K562 (cell line): ENCODE measurements around the gene RPRD1B. TPM values are rescaled to one million over a fixed set of nuclear protein-coding genes. Genes with fewer than 3 reads are reported as not detected.

ENCODE experiments used
- CBX8 ChIP-seq: fragments of 200-600 bp; sonication (generic); IDR thresholded peaks from 2 replicates; pipeline ENCODE4 v1.6.1; 2012; ENCODE audit warnings: borderline replicate concordance, mixed run types, low read depth, mild to moderate bottlenecking, moderate library complexity, mixed read lengths, low read length, control low read depth, inconsistent platforms; ENCODE audit not compliant: poor library complexity, severe bottlenecking; ENCODE audit errors: extremely low read depth
- FOXJ3 ChIP-seq: sonication (generic); formaldehyde crosslinking; IDR thresholded peaks from 2 replicates; pipeline ENCODE4 v1.4.0; 2020; ENCODE audit warnings: mild to moderate bottlenecking, missing genetic modification reagents
- JUND ChIP-seq, 2 experiments: IDR thresholded peaks; 2 replicates in 1 of 2; 3 replicates in 1 of 2; pipeline ENCODE4 v1.6.1; 2011; ENCODE audit warnings: borderline replicate concordance in 2 of 2, low read depth in 2 of 2, low read length in 2 of 2, improper control_type of control experiment in 1 of 2, missing biosample characterization in 1 of 2, missing genetic modification characterization in 1 of 2, missing genetic modification reagents in 1 of 2
- POLR3G ChIP-seq: IDR thresholded peaks from 2 replicates; pipeline ENCODE4 v1.6.1; 2011; ENCODE audit not compliant: insufficient read length, insufficient replicate concordance; ENCODE audit errors: extremely low read depth
- ZNF146 ChIP-seq: IDR thresholded peaks from one replicate; pipeline ENCODE4 v1.6.1; 2018; ENCODE audit warnings: missing compliant biosample characterization; ENCODE audit not compliant: unreplicated experiment
- ZNF23 ChIP-seq: fragments of 250-450 bp; sonication (Bioruptor Pico); IDR thresholded peaks from 2 replicates; pipeline ENCODE4 v1.4.0; 2020; ENCODE audit warnings: mild to moderate bottlenecking
- polyA plus RNA-seq, 8 experiments: library from polyadenylated mRNA; depleted of rRNA in 4 of 8; stranded (reverse) in 5 of 8; unstranded in 3 of 8; fragments of >200 nt; fragmentation: Nextera tagmentation in 2 of 8; fragmentation: Illumina TruSeq in 1 of 8; extraction: Ambion mirVana in 2 of 8; extraction: Trizol in 1 of 8; gene quantifications; 2 replicates each; pipeline versions ENCODE4 v1.2.1 to v1.2.3, GENCODE V29; 2011 to 2014; ENCODE audit warnings: inconsistent platforms in 1 of 8, missing spikeins in 1 of 8
- total RNA-seq, 7 experiments: library from RNA; depleted of rRNA in 6 of 7; stranded (reverse); fragments of >200 nt in 6 of 7; fragmentation: Illumina TruSeq in 2 of 7; extraction: Trizol in 2 of 7; gene quantifications; 2 replicates each; pipeline versions ENCODE4 v1.2.1 to v1.2.3, GENCODE V29; 2011 to 2021; ENCODE audit warnings: low replicate concordance in 1 of 7
- TF ChIP-seq, protein P1 (sequence below): fragments of 250-450 bp; sonication (Bioruptor Pico); IDR thresholded peaks from 2 replicates; pipeline ENCODE4 v1.5.1; 2021; ENCODE audit warnings: mild to moderate bottlenecking
- TF ChIP-seq, protein P2 (sequence below), 2 experiments: fragments of 450-650 bp; IDR thresholded peaks; 2 replicates each; pipeline ENCODE4 v1.6.1; 2016; ENCODE audit warnings: mild to moderate bottlenecking in 2 of 2, borderline replicate concordance in 1 of 2, low read depth in 1 of 2, moderate library complexity in 1 of 2
- TF ChIP-seq, protein P3 (sequence below): sonication (generic); formaldehyde crosslinking; IDR thresholded peaks from 2 replicates; pipeline ENCODE4 v1.8.0; 2022; ENCODE audit warnings: missing genetic modification reagents, mild to moderate bottlenecking, moderate library complexity, borderline replicate concordance
- TF ChIP-seq, protein P4 (sequence below): sonication (generic); formaldehyde crosslinking; IDR thresholded peaks from 2 replicates; pipeline ENCODE4 v1.8.0; 2022; ENCODE audit warnings: mild to moderate bottlenecking, missing genetic modification reagents, borderline replicate concordance
- TF ChIP-seq, protein P5 (sequence below): fragments of 450-650 bp; formaldehyde crosslinking; IDR thresholded peaks from 2 replicates; pipeline ENCODE4 v1.4.0; 2020; ENCODE audit warnings: mild to moderate bottlenecking

Gene RPRD1B
- total and polyA plus RNA-seq, 9 of the 15 experiments (the other 6 are each of a cell fraction or from before 2014, with no cell fraction given): 5.5 to 43.0 (median 24.4) TPM

DNA sequence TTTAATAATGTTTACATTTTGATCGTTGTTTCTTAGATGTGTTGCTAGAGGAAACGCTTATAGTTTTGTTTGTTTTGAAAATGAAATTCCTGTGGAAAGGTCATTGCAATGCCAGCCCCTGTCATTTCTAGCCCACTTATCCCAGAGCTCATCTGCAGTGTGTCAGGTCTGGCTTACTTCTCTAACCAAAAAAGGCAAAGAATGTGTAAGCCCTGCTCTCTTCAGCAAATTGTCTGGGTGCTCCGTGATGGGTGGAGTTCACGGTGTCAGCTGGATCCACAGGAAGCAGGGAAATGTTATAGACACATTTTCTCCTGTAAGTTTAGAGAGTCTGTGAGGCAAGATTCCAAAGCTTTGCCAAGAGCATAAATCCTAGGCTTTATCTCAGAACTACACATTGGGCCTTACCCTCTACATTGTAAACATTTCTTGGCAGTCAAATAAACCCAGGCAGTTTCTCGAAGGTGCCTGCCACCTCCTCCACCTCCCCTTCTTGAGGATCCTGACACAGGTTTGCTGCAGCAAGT lies 50.9 kb downstream of the RPRD1B start (continued):
- TF ChIP-seq CBX8 (no peak), ZNF23 (no peak), ZNF146 (CRISPR knock-in tag) (no peak), POLR3G (no peak), FOXJ3 (CRISPR knock-in tag) (no peak), JUND (IDR thresholded peaks at IDR 0.05; ENCODE audit: borderline replicate concordance, low read depth, low read length) (no peak), JUND (tag; IDR thresholded peaks at IDR 0.05; ENCODE audit: borderline replicate concordance, low read depth, low read length) (peak; percentile 25; the same call in 1 of the 3 replicates)
- TF ChIP-seq, protein P1, sequence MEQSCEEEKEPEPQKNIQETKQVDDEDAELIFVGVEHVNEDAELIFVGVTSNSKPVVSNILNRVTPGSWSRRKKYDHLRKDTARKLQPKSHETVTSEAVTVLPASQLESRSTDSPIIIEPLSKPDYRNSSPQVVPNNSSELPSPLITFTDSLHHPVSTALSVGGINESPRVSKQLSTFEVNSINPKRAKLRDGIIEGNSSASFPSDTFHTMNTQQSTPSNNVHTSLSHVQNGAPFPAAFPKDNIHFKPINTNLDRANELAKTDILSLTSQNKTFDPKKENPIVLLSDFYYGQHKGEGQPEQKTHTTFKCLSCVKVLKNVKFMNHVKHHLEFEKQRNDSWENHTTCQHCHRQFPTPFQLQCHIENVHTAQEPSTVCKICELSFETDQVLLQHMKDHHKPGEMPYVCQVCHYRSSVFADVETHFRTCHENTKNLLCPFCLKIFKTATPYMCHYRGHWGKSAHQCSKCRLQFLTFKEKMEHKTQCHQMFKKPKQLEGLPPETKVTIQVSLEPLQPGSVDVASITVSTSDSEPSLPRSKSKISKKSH (CRISPR knock-in tag): no peak
- TF ChIP-seq, protein P2, sequence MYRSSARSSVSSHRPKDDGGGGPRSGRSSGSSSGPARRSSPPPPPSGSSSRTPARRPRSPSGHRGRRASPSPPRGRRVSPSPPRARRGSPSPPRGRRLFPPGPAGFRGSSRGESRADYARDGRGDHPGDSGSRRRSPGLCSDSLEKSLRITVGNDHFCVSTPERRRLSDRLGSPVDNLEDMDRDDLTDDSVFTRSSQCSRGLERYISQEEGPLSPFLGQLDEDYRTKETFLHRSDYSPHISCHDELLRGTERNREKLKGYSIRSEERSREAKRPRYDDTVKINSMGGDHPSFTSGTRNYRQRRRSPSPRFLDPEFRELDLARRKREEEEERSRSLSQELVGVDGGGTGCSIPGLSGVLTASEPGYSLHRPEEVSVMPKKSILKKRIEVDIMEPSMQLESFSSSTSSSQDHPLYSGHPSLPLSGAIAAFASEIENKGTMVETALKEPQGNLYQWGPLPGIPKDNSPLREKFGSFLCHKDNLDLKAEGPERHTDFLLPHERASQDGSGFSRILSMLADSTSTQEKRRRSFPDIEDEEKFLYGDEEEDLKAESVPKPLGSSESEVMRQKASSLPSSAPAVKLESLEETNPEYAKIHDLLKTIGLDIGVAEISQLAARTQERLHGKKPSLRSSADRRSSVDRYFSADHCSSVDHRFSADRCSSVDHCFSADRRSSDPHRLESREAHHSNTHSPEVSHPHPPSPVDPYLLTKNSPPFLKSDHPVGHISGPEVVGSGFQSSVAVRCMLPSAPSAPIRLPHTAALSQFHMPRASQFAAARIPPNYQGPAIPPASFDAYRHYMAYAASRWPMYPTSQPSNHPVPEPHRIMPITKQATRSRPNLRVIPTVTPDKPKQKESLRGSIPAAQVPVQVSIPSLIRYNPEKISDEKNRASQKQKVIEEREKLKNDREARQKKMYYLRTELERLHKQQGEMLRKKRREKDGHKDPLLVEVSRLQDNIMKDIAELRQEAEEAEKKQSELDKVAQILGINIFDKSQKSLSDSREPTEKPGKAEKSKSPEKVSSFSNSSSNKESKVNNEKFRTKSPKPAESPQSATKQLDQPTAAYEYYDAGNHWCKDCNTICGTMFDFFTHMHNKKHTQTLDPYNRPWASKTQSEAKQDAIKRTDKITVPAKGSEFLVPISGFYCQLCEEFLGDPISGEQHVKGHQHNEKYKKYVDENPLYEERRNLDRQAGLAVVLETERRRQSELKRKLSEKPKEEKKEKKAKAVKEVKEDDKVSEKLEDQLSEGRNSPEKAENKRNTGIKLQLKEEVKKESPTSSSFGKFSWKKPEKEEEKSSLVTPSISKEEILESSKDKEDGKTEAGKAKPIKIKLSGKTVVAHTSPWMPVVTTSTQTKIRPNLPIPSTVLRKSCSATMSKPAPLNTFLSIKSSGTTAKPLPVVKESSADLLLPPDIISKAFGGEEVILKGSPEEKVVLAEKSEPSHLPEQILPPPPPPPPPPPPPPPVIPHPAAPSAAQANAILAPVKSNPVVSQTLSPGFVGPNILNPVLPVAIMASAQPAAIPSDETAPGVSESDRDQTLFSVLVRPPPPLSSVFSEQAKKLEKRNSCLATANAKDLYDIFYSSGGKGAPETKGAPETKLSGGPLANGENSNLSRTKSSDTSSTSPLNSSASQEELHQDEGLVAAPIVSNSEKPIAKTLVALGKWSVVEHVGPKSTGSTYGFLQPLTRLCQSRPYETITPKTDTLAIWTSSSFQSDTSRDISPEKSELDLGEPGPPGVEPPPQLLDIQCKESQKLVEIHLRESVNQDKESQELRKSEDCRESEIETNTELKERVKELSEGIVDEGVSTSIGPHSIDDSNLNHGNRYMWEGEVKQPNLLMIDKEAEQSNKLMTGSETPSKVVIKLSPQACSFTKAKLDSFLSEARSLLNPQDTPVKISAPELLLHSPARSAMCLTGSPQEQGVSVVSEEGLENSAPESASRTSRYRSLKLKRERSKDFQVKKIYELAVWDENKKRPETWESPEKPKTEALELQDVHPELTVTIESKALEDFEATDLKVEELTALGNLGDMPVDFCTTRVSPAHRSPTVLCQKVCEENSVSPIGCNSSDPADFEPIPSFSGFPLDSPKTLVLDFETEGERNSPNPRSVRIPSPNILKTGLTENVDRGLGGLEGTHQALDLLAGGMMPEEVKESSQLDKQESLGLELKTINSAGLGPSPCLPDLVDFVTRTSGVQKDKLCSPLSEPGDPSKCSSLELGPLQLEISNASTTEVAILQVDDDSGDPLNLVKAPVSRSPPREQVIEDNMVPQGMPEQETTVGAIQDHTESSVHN (IDR thresholded peaks at IDR 0.05; ENCODE audit: borderline replicate concordance in 1 of 2, low read depth in 1 of 2): no peak
- TF ChIP-seq, protein P3, sequence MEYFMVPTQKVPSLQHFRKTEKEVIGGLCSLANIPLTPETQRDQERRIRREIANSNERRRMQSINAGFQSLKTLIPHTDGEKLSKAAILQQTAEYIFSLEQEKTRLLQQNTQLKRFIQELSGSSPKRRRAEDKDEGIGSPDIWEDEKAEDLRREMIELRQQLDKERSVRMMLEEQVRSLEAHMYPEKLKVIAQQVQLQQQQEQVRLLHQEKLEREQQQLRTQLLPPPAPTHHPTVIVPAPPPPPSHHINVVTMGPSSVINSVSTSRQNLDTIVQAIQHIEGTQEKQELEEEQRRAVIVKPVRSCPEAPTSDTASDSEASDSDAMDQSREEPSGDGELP (CRISPR knock-in tag): peak; percentile 61; the same call in 1 of the 2 replicates
- TF ChIP-seq, protein P4, sequence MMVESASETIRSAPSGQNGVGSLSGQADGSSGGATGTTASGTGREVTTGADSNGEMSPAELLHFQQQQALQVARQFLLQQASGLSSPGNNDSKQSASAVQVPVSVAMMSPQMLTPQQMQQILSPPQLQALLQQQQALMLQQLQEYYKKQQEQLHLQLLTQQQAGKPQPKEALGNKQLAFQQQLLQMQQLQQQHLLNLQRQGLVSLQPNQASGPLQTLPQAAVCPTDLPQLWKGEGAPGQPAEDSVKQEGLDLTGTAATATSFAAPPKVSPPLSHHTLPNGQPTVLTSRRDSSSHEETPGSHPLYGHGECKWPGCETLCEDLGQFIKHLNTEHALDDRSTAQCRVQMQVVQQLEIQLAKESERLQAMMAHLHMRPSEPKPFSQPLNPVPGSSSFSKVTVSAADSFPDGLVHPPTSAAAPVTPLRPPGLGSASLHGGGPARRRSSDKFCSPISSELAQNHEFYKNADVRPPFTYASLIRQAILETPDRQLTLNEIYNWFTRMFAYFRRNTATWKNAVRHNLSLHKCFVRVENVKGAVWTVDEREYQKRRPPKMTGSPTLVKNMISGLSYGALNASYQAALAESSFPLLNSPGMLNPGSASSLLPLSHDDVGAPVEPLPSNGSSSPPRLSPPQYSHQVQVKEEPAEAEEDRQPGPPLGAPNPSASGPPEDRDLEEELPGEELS (CRISPR knock-in tag): no peak
- TF ChIP-seq, protein P5, sequence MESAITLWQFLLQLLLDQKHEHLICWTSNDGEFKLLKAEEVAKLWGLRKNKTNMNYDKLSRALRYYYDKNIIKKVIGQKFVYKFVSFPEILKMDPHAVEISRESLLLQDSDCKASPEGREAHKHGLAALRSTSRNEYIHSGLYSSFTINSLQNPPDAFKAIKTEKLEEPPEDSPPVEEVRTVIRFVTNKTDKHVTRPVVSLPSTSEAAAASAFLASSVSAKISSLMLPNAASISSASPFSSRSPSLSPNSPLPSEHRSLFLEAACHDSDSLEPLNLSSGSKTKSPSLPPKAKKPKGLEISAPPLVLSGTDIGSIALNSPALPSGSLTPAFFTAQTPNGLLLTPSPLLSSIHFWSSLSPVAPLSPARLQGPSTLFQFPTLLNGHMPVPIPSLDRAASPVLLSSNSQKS (CRISPR knock-in tag): no peak
